GM19023 (cell line): ENCODE data around the gene PPP1R12C.

Experiments used
- ATAC-seq: cut with Tn5 transposase; IDR thresholded peaks from one replicate; pipeline ENCODE4 v1.9.1; 2021; ENCODE audit warnings: mild to moderate bottlenecking, moderate library complexity; ENCODE audit not compliant: unreplicated experiment

Gene PPP1R12C

GRCh38 chr19:55091126-55091910, 26.1 kb downstream of the PPP1R12C start:
- no peak for ATAC-seq

- no peak for ATAC-seq
Measured at GRCh38 chr19:55090564-55090963, 26.9 kb downstream of the PPP1R12C start.

- ATAC-seq, result no peak
Measured at GRCh38 chr19:55089342-55089944, 28.0 kb downstream of the PPP1R12C start.

GRCh38 chr19:55088543-55089341, 28.7 kb downstream of the PPP1R12C start:
- no peak for ATAC-seq

GRCh38 chr19:55088021-55088451, 29.4 kb downstream of the PPP1R12C start:
- no peak for ATAC-seq

GRCh38 chr19:55087542-55087901, 29.9 kb downstream of the PPP1R12C start:
- ATAC-seq, result no peak

- ATAC-seq, result no peak
Measured at GRCh38 chr19:55086730-55087541, 30.5 kb downstream of the PPP1R12C start.

- no peak for ATAC-seq
Measured at GRCh38 chr19:55085923-55086715, 31.3 kb downstream of the PPP1R12C start.

GRCh38 chr19:55084416-55084815, 33.0 kb downstream of the PPP1R12C start:
- ATAC-seq, result no peak

- no peak for ATAC-seq
Measured at GRCh38 chr19:55083004-55083850, 34.2 kb downstream of the PPP1R12C start.

- no peak for ATAC-seq
Measured at GRCh38 chr19:55082020-55082851, 35.2 kb downstream of the PPP1R12C start.

GRCh38 chr19:55081770-55082019, 35.7 kb downstream of the PPP1R12C start:
- no peak for ATAC-seq

- peak; percentile 51 for ATAC-seq
Measured at GRCh38 chr19:55080968-55081769, 36.3 kb downstream of the PPP1R12C start.

- no peak for ATAC-seq
Measured at GRCh38 chr19:55080121-55080967, 37.1 kb downstream of the PPP1R12C start.

- no peak for ATAC-seq
Measured at GRCh38 chr19:55079400-55080038, 37.9 kb downstream of the PPP1R12C start.

- no peak for ATAC-seq
Measured at GRCh38 chr19:55078996-55079395, 38.4 kb downstream of the PPP1R12C start.
